NOMO-1 treated with DMSO at 0.1 percent for 48 hours (cell line): ENCODE measurements around the gene GALNT18.
A peak's percentile ranks its signal among the peaks of the same experiment; 100 is the strongest.

Experiments
- DNase-seq: peaks from one replicate; lab custom pipeline; 2025; ENCODE audit not compliant: unreplicated experiment; lab: John Stamatoyannopoulos, UW

The GALNT18 gene

DNA sequence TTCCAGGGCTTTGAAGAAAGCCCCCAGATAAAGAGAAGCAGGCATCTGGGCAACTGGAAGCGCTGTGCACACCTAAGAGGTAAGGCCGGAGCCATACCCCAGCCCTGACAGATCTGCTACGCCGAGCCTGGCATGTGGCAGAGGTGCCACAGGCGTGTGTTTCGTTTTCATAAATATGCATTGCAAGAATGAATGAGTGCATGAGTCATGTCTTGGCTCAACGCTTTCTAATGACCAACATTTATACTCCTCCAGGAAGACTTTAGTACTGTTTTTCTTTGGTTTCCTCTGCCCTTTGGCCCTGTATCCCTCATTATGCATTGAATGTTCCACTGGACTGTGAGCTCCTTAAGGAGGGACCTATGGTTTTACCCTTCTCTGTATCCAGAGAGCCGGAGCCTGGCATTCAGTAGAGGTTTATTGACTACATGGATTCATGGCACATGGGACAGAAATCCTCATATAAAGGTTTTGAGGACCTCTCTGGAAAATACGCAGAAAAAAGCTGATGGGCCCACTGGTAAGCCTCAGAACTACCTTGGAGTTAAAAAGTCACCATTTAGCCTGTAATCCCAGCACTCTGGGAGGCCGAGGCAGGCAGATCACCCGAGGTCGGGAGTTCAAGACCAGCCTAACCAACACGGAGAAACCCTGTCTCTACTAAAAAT, 229.9 kb downstream of the GALNT18 start:
- no peak for DNase-seq

DNA sequence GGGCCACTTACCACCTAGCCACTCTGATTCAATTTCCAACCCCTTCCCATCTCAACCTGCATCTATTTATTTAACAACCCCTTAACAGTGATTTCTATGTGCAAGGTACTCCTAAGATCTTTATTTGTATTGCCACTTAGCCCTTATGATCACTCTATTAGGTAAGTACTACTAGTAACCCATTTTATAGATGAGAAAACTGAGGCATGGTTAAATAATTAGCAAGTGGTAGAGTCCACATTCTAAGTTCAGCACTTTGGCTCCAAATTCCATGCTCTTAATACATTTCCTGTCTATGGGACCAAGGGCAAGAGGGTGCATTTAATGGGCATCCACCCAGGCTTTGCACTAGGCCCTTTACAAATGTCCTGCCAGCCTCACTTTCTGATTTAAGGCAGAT, 230.6 kb downstream of the GALNT18 start:
- DNase-seq: no peak

DNA sequence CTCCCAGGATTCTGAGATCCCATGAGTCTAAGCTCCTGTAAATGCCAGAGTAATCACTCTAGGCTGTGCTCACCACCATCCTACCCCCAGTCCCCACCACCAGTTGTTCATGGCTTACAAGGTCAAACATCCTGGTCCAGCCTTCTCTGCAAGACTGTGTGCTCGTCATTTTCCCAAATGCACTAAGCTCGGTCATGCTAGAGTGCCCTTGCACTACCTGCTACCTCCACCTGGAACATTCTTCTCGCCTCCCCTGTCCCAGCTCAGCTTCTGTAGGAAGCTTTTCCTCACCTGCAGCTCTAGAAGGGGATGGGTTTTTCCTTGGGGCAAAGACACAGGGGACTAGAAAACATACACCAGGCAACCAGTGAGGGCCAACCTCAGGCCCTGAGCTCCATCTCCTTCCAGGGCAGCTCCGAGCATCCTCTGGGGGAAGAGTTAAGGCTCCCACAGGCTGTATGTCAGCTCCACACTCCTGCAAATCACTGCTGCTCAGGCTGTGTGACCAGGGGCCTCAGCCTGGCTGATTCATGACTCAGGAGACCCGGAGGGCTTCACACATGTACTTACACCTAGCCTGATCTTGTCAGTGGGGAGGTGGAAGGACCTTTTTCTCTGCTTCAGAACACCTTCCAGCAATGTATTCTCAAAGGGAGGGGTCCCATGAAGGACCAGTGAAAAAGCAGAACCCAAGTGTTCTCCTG, 231.6 kb downstream of the GALNT18 start:
- DNase-seq: no peak

DNA sequence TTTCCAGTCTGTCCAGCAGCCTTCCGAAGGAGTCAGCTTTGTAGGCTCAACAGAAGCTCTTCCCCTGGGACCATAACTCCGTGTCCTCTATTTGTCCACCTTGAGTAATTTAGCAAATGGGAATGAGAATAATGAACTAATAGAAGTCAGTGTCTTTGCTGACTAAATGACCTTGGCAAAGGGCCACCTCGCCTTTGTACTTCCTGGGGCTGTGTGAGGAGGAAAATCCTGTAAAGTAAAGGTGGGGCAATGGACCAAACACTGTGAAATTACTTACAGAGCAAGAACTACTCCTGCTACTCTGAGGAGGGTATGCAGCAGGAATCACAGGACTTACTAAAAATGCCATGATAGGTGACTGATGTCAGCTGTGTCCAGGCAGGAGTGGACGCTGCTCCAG, 232.6 kb downstream of the GALNT18 start:
- no peak for DNase-seq

DNA sequence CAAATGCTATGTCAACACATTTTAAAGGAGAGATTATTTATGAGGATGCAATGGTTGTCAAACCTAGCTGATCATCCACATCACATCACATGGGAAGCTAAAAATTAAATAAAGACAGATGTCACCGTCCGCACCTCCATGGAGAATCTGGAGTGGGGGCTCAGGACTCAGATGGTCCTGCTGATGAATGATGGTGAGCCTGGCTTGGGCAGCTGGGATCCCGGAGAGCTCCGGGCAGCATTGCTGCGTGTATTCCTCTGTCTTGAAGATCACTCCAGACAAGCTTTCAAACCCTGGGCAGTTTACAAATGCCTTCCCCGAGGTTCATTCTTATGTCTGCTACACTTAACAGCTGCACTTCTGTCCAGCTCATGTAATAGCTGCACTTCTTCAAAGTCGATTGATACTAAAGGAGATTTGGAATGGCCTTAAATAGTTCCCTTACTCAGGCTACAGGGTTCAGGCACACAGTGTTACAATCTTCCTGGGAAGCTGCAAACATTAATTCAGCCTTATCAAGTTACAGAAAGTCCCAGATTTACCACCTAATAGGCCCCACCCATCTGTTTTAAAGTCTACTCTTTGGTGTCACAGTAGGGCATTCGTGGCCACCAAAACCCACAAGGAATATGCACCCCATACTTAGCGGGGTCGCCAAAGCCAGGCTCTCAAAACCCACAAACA, 234.0 kb downstream of the GALNT18 start:
- no peak for DNase-seq

DNA sequence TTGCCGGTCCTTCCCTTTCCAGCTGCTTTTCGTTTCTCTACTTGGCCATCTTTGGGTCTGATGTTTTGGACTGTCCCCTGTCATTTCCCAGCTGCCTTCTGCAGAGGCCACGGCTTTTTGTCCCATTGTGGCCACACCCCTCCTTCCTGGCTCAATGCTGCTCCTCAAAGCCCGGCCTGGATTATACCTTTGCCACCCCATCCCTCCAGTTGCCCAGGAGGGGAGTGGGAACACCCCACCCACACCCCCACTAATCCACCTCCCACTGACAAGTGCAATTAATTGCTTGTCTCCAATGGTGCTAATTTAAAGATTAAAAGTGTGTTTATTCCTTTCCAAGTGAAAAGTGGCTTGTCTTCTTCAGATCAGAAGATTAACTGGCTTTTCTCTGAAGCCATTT, 234.6 kb downstream of the GALNT18 start:
- DNase-seq: no peak

DNA sequence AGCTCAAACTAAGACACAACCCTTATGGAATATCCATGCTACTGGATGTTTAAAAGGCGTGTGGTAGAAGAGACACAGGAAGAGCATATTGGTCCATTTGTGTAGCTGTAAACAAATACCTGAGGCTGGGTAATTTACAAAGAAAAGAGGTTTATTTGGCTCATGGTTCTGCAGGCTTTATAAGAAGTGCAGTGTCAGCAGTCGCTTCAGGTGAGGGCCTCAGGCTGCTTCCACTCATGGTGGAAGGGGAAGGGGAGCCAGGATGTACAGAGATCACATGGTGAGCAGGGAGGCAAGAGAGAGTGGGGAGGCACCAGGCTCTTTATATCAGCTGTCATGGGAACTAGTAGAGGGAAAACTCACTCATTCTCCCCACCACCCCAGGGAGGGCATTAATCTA, 237.0 kb downstream of the GALNT18 start:
- no peak for DNase-seq

DNA sequence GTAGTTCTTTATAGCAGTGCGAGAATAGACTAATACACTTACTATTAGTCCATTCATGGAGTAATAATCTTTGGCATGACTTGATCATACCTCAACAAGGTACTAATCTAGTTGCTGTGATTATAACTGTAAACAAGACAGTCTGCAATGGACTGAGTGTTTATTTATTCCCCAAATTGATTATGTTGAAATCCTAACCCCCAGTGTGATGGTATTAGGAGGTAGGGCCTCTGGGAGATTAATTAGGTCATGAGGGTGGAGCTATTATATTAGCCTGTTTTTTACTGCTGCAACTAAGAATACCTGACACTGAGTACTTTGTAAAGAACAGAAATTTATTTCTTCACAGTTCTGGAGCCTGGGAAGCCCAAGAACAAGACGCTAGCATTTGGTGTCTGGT, 237.8 kb downstream of the GALNT18 start:
- no peak for DNase-seq

DNA sequence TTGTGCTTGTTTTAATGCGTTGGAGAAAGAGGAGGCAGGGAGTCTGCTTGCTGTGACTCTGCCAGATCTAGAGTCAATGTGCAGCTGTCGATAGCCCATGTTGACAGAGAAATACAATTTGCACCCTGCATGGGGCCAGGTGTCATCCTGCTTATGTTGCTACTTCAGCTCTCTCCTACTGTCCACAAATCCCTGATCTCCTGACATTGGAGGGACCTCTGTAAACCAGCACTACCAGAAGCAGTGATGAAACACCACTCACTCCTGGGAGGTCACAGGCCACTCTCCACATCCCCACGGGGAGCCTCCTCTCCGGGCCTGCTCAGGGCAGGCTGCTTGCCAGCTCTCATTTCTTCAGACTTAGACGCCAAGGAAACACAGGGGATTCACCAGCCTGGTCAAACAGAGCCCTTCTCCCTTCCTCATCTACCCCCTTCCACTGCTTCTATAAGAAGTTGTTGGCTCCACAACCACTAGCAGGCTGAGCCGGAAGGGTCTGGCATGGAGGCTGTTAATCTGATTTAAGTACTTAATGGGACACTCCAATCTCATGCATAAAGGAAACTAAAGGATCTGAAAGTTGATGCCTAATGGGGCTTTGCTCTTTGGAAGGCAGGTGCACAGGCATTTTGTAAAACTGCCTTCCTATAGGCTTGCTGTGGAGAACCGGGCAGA, 238.8 kb downstream of the GALNT18 start:
- DNase-seq: no peak

DNA sequence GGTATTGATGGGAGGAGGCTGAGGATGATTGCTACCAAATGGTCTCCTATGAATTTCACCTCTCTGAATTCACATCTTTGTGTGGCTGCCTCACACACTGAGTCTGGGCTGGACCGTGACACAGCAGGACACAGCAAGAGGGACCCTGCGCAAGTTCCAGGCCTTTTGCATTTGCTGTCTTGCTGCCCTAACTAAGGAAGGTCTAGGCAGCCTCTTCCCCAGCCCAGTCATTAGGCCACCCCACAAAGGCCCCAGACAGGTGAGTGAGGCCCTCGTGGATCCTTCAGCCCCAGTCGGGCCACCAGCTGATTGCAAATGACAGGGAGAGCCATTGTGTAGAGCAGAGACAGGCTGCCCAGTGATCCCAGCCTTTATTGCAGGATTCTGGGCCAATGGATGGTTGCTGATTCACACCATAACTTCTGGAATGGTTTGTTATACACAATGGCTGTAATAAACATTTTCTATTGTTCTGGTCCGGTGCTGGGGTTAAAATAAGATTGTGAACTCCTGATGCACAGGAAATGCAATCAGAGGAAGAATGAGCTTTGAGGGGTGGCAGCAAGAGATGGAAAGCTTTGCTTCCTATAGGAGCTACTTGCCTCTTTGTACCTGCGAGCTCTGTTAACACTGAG, 240.2 kb downstream of the GALNT18 start:
- no peak for DNase-seq

DNA sequence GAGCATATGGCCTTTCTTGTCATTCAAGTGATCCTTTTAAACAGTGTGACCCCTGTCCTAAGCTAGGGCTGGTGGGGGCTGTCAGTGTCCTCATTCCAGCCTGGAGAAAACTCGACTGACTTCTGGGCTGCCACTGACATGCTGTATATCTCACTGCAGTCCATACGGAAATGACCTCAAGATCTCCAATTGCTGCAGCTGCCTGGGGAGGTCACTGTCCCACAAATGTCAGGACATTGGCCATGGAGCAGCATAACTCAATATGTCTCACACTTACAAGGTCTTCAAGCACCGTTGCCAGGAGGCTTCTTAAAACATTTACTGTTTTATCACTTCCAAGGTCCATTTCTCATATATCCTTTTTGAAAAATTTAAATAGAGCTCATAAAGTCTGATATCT, 240.9 kb downstream of the GALNT18 start:
- DNase-seq: no peak

DNA sequence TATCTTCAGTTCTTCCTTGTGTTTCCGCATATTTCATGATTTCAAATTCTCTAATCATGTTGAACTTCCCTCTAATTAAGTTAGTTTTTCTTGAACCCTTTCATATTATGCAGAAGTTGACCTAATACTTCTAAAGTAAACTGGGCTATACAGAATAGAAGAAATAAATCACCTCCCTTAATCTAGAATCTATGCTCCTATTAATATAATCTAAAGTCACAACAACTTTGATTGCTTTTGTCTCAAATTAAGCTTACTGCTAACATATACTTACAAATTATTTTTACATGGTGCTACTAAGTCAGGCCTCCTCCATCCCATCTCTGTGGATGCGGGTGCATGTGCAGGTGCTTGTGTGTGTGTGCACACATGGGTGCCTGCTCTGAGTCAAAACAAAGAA, 241.5 kb downstream of the GALNT18 start:
- no peak for DNase-seq

DNA sequence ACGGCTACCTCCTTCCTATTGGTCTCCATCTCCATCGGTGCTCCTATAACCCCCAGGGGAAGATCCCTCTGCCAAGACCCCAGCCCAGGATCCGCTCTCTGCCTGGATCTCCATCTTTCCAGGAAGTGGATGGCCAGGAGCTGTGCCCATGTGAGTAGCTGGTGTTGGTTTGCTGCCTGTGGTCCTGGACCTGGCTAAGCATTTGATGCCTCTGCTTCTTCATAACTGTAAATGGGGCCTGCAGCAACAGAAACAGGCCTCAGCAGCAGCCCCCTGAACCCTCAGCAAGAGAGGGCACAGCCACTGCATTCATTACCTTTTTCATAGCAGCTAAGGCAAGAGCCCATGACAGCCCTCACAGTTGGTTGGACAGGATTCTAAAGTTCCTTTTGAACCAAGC, 242.1 kb downstream of the GALNT18 start:
- DNase-seq: no peak

DNA sequence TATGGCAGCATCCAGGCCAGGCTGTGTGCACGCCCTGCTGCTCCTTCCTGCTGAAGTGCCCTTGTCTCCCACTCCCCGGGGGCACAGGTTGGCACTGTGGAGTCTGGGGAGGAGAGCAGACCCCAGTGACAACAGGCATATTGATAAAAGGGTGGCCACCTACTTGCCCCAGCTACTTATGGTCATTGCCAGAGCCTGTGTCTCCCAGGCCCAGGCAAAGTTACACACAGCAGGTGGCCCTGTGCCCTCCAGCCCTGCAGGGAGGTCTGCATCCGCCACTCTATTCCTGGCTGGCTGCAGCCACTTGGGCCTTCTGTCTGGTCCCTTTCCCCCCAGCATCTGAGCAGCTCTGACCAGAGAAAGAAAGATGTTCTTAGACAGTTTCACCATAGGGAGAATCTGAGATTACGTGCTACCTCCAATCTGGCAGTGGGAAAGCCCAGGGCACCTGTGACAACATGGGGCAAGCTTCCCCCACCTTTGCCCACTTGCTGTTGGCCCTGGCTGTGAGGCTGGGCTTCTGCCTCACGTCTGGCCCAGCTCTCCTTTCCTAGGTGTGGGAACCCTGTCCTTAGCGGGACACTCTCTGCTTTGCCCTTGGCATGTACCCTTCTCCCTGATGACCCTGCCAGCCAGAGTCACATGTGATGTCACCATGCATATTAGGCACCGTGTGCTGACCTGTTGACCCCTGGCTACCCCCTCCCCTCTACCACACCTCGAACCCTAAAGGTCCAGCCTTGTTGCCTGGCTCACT, 243.4 kb downstream of the GALNT18 start:
- DNase-seq: no peak

DNA sequence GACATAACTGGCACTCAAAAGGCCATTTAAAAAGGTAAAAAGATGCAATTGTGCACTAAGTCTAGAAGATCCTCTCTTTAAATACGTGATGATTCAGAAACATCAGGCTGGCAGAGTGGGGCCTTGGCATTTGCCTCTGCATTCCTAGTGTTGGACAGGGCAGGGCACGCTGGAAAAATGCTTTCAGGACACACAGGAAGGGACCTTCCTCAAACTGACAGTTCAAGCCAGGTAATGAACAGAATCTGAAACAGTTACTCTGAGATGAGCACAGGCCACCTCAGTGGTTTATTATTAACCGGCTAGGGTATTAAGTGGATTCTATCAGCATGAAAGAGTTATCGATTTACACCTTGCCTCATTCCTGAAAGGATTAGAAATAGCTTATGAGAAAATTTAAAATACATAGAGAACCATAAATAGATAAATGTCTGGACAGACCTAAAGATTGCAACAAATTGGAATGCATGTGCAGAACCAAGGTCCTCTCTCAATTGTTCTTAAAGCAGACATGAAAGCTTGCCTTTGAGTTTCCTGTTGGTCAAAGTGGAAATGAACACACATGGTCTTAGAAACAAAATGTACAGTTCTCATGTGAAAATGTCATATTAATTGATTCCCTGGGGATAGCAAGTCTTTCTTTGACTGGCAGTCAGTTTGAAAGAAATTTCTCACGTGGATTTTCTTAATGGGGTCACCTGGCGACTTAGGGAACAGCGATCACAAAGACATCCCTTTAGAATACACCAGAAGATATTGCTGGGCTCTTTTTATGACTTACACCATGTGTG, 247.3 kb downstream of the GALNT18 start:
- DNase-seq: no peak

DNA sequence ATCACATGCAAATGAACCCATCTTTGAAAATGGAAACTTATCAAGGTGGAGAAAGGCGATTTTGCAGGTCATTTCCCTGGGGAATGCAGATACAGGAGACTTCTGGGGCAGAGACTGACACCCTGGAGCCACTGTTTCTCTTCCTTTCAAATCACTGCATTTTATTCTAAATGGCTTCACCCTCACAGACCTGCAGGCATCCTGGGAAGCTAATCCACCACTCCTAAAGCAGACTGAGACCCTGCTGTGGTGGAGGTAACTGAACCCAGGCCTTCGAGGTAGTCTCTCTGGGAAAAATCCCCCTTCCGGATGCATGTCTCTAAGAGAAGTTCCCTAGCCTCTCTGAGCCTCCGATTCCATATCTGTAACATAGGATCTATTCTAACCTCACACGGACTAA, 247.9 kb downstream of the GALNT18 start:
- no peak for DNase-seq

DNA sequence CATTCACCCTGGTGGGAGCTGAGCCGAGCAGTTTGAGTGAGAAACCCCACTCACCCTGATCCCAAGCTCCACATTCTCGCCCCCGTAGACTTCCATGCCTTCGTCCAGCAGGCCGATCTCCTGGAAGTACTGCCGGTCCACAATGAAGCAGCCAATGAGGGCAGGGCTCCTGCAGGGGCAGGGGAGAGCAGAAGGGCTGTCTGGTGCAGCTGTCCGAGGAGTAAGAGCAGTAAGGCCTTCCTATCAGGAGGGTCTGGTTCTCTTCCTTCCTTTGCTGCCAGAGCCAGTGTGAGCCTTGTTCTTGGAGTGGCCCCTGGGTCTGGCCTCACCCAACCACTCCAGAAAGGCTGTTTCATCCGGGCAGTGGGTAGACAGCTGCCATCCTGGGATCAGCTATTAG, 249.3 kb downstream of the GALNT18 start:
- DNase-seq: no peak

DNA sequence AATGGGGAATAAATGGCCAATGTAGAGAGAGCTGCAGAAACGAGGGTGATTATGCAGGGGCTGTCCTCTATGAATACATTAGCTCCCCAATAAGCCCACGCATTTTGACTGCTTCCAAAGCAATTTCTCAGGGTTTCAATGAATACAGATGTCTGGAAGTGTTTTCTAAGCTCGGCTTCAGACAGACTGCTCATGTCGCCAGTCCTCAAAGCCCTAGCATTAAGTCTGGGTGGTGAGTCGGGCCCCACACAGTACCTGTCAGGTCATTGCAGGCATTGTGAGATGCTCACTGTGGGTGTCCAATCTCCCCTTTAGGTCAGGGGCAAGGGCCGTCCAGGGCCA, 250.9 kb downstream of the GALNT18 start:
- no peak for DNase-seq

DNA sequence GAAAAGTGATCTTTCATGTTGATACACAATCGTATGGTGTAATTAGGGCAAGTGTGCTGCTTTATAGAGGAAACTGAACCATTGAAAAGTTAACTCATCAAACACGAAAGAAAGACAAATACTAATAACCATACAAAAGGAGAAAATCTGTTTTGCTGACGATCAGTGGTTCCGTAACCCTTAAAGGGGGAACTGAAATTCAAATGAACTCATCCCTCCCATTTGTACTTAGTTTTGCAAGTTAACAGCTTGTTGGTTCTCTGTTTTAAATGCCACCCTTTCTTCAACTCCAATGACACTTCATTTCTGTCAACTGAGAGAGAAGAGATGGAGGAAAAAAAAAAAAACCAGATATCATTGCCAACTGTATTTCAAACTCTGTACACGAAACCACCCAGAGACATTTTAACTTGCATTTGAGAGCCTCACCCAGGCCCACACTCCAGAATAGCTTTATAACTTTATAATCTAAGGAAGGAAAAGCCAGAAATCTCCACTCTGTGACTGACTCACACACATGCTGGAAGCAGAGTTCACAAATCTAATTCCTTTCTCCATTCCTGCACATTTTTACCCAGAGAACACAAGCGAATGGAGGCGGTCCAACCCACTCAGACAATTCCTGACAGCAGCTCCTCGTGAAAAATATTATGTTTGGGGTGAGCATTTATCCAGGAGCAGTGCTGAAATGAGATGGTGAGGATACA, 251.4 kb downstream of the GALNT18 start:
- DNase-seq: peak; percentile 86
